Activated CD4-positive, alpha-beta T cell treated with anti-CD3 and anti-CD28 coated beads, Interleukin-2, Interleukin-4, amounts not matched to agents 100 ng/mL and 50 ng/mL, durations not matched to agents 16 hours and 8 hours (primary cell): ENCODE results near the gene PDCD10.
A peak's percentile ranks its signal among the peaks of the same experiment; 100 is the strongest.

Experiments used
- DNase-seq: peaks from one replicate; pipeline ENCODE4 v3.0.0-alpha.2; 2020; ENCODE audit warnings: low spot score

The PDCD10 gene

GRCh38 chr3:167733961-167734497 is 663 bp downstream of the PDCD10 start:
- DNase-seq = peak; percentile 30

GRCh38 chr3:167732313-167733065 is 2.2 kb downstream of the PDCD10 start:
- DNase-seq = no peak

- no peak for DNase-seq
These were observed 3.3 kb downstream of the PDCD10 start for GRCh38 chr3:167731393-167731792.

GRCh38 chr3:167729591-167729990 is 5.1 kb downstream of the PDCD10 start:
- DNase-seq = no peak

GRCh38 chr3:167728632-167729323 is 5.9 kb downstream of the PDCD10 start:
- DNase-seq = no peak

- DNase-seq = no peak
These were observed 6.5 kb downstream of the PDCD10 start for GRCh38 chr3:167728176-167728575.

GRCh38 chr3:167723872-167724271 is 10.8 kb downstream of the PDCD10 start:
- DNase-seq = no peak

- DNase-seq = no peak
These were observed 11.6 kb downstream of the PDCD10 start for GRCh38 chr3:167723025-167723512.

GRCh38 chr3:167718582-167718981 is 16.1 kb downstream of the PDCD10 start:
- DNase-seq = peak; percentile 20

- DNase-seq = no peak
These were observed 17.8 kb downstream of the PDCD10 start for GRCh38 chr3:167716920-167717319.

GRCh38 chr3:167714871-167715270 is 19.8 kb downstream of the PDCD10 start:
- DNase-seq = no peak

- no peak for DNase-seq
These were observed 22.2 kb downstream of the PDCD10 start for GRCh38 chr3:167712445-167712844.

GRCh38 chr3:167711439-167711838 is 23.3 kb downstream of the PDCD10 start:
- DNase-seq = no peak

- DNase-seq = no peak
These were observed 24.1 kb downstream of the PDCD10 start for GRCh38 chr3:167710552-167710951.

- DNase-seq = no peak
These were observed 25.0 kb downstream of the PDCD10 start for GRCh38 chr3:167709690-167710089.

GRCh38 chr3:167705840-167706239 is 28.9 kb downstream of the PDCD10 start:
- DNase-seq = no peak

- DNase-seq = no peak
These were observed 33.8 kb downstream of the PDCD10 start for GRCh38 chr3:167700926-167701325.

- no peak for DNase-seq
These were observed 34.6 kb downstream of the PDCD10 start for GRCh38 chr3:167700046-167700445.

- no peak for DNase-seq
These were observed 40.6 kb downstream of the PDCD10 start for GRCh38 chr3:167694121-167694520.

- DNase-seq = peak; percentile 83
These were observed 43.3 kb downstream of the PDCD10 start for GRCh38 chr3:167691366-167691765.

- DNase-seq = peak; percentile 69
These were observed 50.2 kb downstream of the PDCD10 start for GRCh38 chr3:167684388-167684993.

GRCh38 chr3:167679526-167679925 is 55.2 kb downstream of the PDCD10 start:
- no peak for DNase-seq

- no peak for DNase-seq
These were observed 58.8 kb downstream of the PDCD10 start for GRCh38 chr3:167675848-167676247.
